IPS-20b (cell line): ENCODE results near the gene TTC27.

Experiments
- H3K27ac ChIP-seq: one replicate; pipeline ENCODE4 v1.5.1; 2013; ENCODE audit warnings: low read length
- H3K27me3 ChIP-seq: 2 replicates; pipeline ENCODE4 v1.6.1; 2013; ENCODE audit warnings: mild to moderate bottlenecking, low read length, inconsistent platforms; ENCODE audit not compliant: insufficient read depth
- H3K36me3 ChIP-seq: 2 replicates; pipeline ENCODE4 v1.6.1; 2013; ENCODE audit warnings: low read depth, mild to moderate bottlenecking, inconsistent platforms, low read length, moderate library complexity; ENCODE audit not compliant: insufficient read depth
- H3K4me1 ChIP-seq: 2 replicates; pipeline ENCODE4 v1.6.1; 2013; ENCODE audit warnings: mild to moderate bottlenecking, control low read depth, inconsistent platforms, low read length, moderate library complexity; ENCODE audit not compliant: insufficient read depth
- H3K4me3 ChIP-seq: 2 replicates; pipeline ENCODE4 v1.5.1; 2013; ENCODE audit warnings: mild to moderate bottlenecking, low read length, inconsistent platforms
- H3K9ac ChIP-seq: 2 replicates; pipeline ENCODE4 v1.6.1; 2013; ENCODE audit warnings: low read depth, mild to moderate bottlenecking, inconsistent platforms, low read length, moderate library complexity
- H3K9me3 ChIP-seq: 2 replicates; pipeline ENCODE4 v1.6.1; 2013; ENCODE audit warnings: mild to moderate bottlenecking, low read depth, low read length, inconsistent platforms; ENCODE audit not compliant: insufficient read depth

The TTC27 gene

DNA sequence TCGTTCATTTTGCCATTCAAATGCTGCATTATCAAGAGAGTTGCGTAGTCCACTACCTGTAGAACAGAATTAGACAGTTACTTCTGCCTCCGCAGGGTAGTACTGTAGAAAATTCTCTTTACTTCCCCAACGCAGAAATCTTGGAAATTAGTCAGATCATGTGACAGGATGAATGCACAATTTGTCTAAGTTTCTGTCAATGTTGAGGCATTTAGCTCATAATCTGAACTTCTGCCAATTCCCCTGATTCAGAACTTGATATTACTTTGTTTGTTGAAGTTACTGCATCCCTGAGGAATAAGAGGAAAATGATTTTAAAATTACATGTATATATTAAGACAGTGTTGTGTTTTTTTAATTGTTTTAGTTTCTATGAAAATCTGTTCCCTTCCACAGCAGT lies 83.4 kb downstream of the TTC27 start:
- H3K27ac ChIP-seq: no peak overlapping the region
- no peak overlapping the region for H3K4me3 ChIP-seq
- H3K9me3 ChIP-seq: no peaks in the 10 kb centered on the region

DNA sequence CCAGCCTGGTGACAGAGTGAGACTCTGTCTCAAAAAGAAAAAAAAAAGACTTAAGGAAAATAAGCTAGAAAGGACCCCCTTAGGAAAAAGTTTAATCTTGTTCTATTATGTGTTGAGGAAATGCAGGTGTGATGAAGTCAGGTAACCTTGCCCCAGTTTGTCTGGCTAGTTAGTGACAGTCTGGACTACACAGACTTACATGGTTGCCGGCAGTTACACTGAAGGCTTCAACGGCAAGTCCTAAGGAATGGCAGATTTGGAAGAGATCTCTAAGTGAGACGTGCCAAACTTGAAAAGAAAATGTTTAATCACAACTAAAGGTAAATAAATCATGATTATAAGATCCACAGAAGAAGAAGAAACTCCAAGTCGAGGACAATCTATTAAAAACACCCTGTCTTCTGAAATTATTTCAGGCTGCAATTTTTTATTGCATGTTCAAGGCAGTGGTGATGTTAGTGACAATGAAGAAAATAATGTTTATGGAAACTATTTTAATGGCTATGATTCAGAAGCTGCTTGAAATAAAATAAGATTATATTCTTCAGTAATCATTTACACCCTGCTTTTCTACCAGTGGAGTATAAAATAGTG lies 84.2 kb downstream of the TTC27 start:
- no peaks in the 10 kb centered on the region for H3K36me3 ChIP-seq
- no peaks in the 10 kb centered on the region for H3K27me3 ChIP-seq
- no peak overlapping the region for H3K4me3 ChIP-seq
- H3K9ac ChIP-seq: no peak overlapping the region
- no peaks in the 10 kb centered on the region for H3K4me1 ChIP-seq
- no peak overlapping the region for H3K27ac ChIP-seq
- H3K9me3 ChIP-seq: no peaks in the 10 kb centered on the region

More for the DNA sequence above, 83.4 kb downstream of the TTC27 start:
- Histone ChIP-seq H3K27me3 (no peaks in the 10 kb centered on the region), H3K9ac (no peak overlapping the region), H3K4me1 (no peaks in the 10 kb centered on the region), H3K36me3 (no peaks in the 10 kb centered on the region)

- Histone ChIP-seq H3K9ac (no peak overlapping the region), H3K27ac (no peak overlapping the region), H3K27me3 (no peaks in the 10 kb centered on the region), H3K36me3 (no peaks in the 10 kb centered on the region), H3K4me1 (no peaks in the 10 kb centered on the region), H3K9me3 (no peaks in the 10 kb centered on the region), H3K4me3 (no peak overlapping the region)
These were observed 85.0 kb downstream of the TTC27 start for GRCh38 chr2:32712870-32713269.

GRCh38 chr2:32714521-32714920 lies 86.7 kb downstream of the TTC27 start:
- Histone ChIP-seq H3K9me3 (no peaks in the 10 kb centered on the region), H3K4me3 (no peak overlapping the region), H3K9ac (no peak overlapping the region), H3K4me1 (no peaks in the 10 kb centered on the region), H3K27ac (no peak overlapping the region), H3K36me3 (no peaks in the 10 kb centered on the region), H3K27me3 (no peaks in the 10 kb centered on the region)

GRCh38 chr2:32715391-32715841 lies 87.6 kb downstream of the TTC27 start:
- H3K9me3 ChIP-seq: no peaks in the 10 kb centered on the region
- no peaks in the 10 kb centered on the region for H3K27me3 ChIP-seq
- no peak overlapping the region for H3K4me3 ChIP-seq
- no peak overlapping the region for H3K9ac ChIP-seq
- H3K4me1 ChIP-seq: no peaks in the 10 kb centered on the region
- H3K27ac ChIP-seq: no peak overlapping the region
- H3K36me3 ChIP-seq: no peaks in the 10 kb centered on the region

DNA sequence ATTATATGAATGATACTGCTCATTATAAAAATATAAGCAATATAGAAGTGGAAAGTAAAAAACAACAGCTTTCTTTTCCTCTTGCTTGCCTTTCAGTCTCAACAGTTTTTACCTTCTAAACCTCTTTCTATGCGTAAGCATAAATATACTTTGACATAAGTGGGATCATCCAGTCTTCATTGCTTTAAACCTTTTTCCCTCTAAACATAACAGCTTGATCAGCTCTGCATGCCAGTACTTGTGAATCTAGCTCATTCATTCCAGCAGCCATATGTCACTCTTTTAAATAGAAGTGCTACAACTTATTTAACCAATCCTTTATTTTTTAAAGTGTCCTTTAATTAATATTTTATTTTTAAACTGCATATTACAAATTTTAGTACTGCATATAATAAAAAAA lies 88.1 kb downstream of the TTC27 start:
- Histone ChIP-seq H3K4me1 (no peaks in the 10 kb centered on the region), H3K9me3 (no peaks in the 10 kb centered on the region), H3K27ac (no peak overlapping the region), H3K27me3 (no peaks in the 10 kb centered on the region), H3K36me3 (no peaks in the 10 kb centered on the region), H3K4me3 (no peak overlapping the region), H3K9ac (no peak overlapping the region)

- H3K27ac ChIP-seq: no peak overlapping the region
- H3K36me3 ChIP-seq: no peaks in the 10 kb centered on the region
- no peaks in the 10 kb centered on the region for H3K4me1 ChIP-seq
- no peaks in the 10 kb centered on the region for H3K27me3 ChIP-seq
- H3K9ac ChIP-seq: no peak overlapping the region
- no peaks in the 10 kb centered on the region for H3K9me3 ChIP-seq
- H3K4me3 ChIP-seq: no peak overlapping the region
These were observed 88.7 kb downstream of the TTC27 start for GRCh38 chr2:32716598-32716997.

DNA sequence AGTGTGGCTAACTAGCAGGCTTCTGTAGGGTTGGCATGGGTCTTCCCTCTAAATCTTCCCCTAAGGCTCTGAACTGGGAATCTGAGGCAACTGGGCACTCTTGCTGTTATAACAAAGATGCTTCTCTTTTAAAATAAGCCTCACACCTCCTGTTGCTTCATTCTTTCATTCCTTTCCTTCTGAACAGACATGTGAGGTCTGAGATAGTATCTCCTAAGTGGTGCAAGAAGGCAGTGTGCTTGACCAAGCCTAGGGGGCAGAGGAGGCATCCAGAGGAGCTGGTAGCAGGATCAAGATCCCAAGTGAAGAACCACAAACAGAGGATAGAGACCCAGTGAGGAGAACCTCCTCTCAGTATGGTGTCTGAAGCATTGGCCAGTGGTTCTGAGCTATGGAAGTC lies 90.9 kb downstream of the TTC27 start:
- Histone ChIP-seq H3K27ac (no peak overlapping the region), H3K4me1 (no peaks in the 10 kb centered on the region), H3K9me3 (no peaks in the 10 kb centered on the region), H3K27me3 (no peaks in the 10 kb centered on the region), H3K36me3 (no peaks in the 10 kb centered on the region), H3K9ac (no peak overlapping the region), H3K4me3 (no peak overlapping the region)

DNA sequence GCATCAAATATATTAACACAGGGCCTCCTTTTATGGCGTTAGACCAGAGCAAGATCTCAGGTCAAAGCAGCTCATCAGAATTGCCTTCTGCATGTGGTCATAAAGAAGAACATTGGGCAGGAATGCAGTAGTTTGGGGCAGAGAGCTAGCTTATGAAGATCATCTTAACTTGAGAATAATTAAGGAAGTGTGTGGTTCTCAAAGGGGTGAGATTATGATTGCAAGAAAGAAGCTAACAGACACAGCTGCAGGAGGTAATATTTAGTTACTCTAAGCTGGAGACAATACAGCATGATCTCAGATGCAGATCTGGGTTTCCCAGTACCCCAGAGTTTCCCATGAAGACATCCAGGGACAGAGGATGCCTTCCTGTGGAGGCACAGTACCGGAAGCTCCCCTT lies 91.6 kb downstream of the TTC27 start:
- H3K36me3 ChIP-seq: no peaks in the 10 kb centered on the region

GRCh38 chr2:32719933-32720716 lies 92.3 kb downstream of the TTC27 start:
- no peak overlapping the region for H3K9ac ChIP-seq

More for the DNA sequence above, 91.6 kb downstream of the TTC27 start:
- H3K27me3 ChIP-seq: no peaks in the 10 kb centered on the region
- H3K4me1 ChIP-seq: no peaks in the 10 kb centered on the region
- H3K9ac ChIP-seq: no peak overlapping the region
- H3K9me3 ChIP-seq: no peaks in the 10 kb centered on the region
- H3K4me3 ChIP-seq: no peak overlapping the region
- no peak overlapping the region for H3K27ac ChIP-seq

GRCh38 chr2:32720771-32721170 lies 92.9 kb downstream of the TTC27 start:
- Histone ChIP-seq H3K27ac (no peak overlapping the region), H3K9ac (no peak overlapping the region), H3K4me1 (no peaks in the 10 kb centered on the region), H3K36me3 (no peaks in the 10 kb centered on the region), H3K27me3 (no peaks in the 10 kb centered on the region), H3K4me3 (no peak overlapping the region), H3K9me3 (no peaks in the 10 kb centered on the region)

More at GRCh38 chr2:32719933-32720716, 92.3 kb downstream of the TTC27 start:
- Histone ChIP-seq H3K4me1 (no peaks in the 10 kb centered on the region), H3K4me3 (no peak overlapping the region), H3K27ac (no peak overlapping the region), H3K36me3 (no peaks in the 10 kb centered on the region), H3K9me3 (no peaks in the 10 kb centered on the region), H3K27me3 (no peaks in the 10 kb centered on the region)

DNA sequence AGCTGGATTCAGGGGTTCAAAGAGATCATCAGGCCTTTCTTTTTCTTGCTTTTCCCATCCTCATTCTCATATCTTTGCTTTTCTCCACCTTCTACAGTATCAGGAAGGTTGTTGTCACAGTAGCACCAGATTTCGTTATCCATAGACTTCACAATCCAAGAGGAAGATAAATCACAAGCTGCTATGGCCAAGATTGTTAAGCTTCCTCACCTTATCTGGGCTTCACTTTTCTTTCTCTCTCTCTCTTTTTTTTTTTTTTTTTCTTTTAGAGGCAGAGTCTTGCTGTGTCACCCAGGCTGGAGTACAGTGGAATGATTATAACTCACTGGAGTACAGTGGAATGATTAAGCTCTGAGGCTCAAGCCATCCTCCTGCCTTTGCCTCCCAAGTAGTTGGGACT lies 93.5 kb downstream of the TTC27 start:
- H3K27me3 ChIP-seq: no peaks in the 10 kb centered on the region
- H3K9me3 ChIP-seq: no peaks in the 10 kb centered on the region
- H3K27ac ChIP-seq: no peak overlapping the region
- no peak overlapping the region for H3K4me3 ChIP-seq
- H3K9ac ChIP-seq: no peak overlapping the region
- H3K4me1 ChIP-seq: no peaks in the 10 kb centered on the region
- H3K36me3 ChIP-seq: no peaks in the 10 kb centered on the region
